Activated naive CD4-positive, alpha-beta T cell treated with anti-CD3 and anti-CD28 coated beads for 36 hours (primary cell): Measurements from ENCODE around the gene FOXO3B. TPM values are rescaled to one million over a fixed set of nuclear protein-coding genes. Genes with fewer than 3 reads are reported as not detected.
"Not testable (repeated sequence)": the region's sequence is repeated elsewhere in the genome, so short reads cannot be mapped to it uniquely, and the experiment has no call there.

Experiments
- CTCF ChIA-PET: fragments of 350-600 bp; sonication (Branson Sonifier 250); formaldehyde crosslinking; loops from one replicate; lab custom pipeline; 2021; ENCODE audit warnings: antibody characterized with exemption; lab: Charles Lee
- DNase-seq: peaks from one replicate; pipeline ENCODE4 v3.0.0-alpha.2; 2020
- H3K27ac Mint-ChIP-seq: one replicate; pipeline ENCODE4 v1.8.0; 2021; ENCODE audit warnings: mild to moderate bottlenecking, mixed read lengths
- H3K27me3 Mint-ChIP-seq: one replicate; pipeline ENCODE4 v1.8.0; 2021; ENCODE audit warnings: low read depth, mixed read lengths
- H3K36me3 Mint-ChIP-seq: one replicate; pipeline ENCODE4 v1.8.0; 2021; ENCODE audit warnings: low read depth, mixed read lengths
- H3K4me1 Mint-ChIP-seq: one replicate; pipeline ENCODE4 v1.8.0; 2021; ENCODE audit warnings: low read depth, mixed read lengths
- H3K4me3 Mint-ChIP-seq: one replicate; pipeline ENCODE4 v1.8.0; 2021; ENCODE audit warnings: mild to moderate bottlenecking, moderate library complexity, mixed read lengths
- H3K9me3 Mint-ChIP-seq: one replicate; pipeline ENCODE4 v1.8.0; 2021; ENCODE audit warnings: mixed read lengths
- intact Hi-C: fragments of 100-400 bp; cut with micrococcal nuclease; formaldehyde crosslinking; loops from one replicate; pipeline ENCODE4 v1.15.1; 2023
- total RNA-seq, 2 experiments: library from RNA; stranded (reverse); gene quantifications; one replicate each; pipeline ENCODE4 v1.2.3, GENCODE V29; 2021

The FOXO3B gene
- total RNA-seq, 2 experiments from 2014 or later: 2.0 to 2.2 TPM

GRCh38 chr17:18682668-18683067 lies 554 bp upstream of the FOXO3B start:
- DNase-seq, H3K27me3 Mint-ChIP-seq, CTCF ChIA-PET, H3K9me3 Mint-ChIP-seq, intact Hi-C loops, H3K4me1 Mint-ChIP-seq, H3K27ac Mint-ChIP-seq: not testable (repeated sequence)
- Mint-ChIP-seq H3K4me3 (peak overlapping the region; percentile 78), H3K36me3 (peaks cover 15% of the 10 kb centered on the region)

GRCh38 chr17:18677381-18677780 lies 4.7 kb downstream of the FOXO3B start:
- H3K36me3 Mint-ChIP-seq: peaks cover 27% of the 10 kb centered on the region
- H3K9me3 Mint-ChIP-seq, H3K4me1 Mint-ChIP-seq, DNase-seq, CTCF ChIA-PET, H3K4me3 Mint-ChIP-seq, intact Hi-C loops, H3K27me3 Mint-ChIP-seq, H3K27ac Mint-ChIP-seq: not testable (repeated sequence)

GRCh38 chr17:18676928-18677327 lies 5.2 kb downstream of the FOXO3B start:
- CTCF ChIA-PET, H3K4me1 Mint-ChIP-seq, H3K4me3 Mint-ChIP-seq, H3K27ac Mint-ChIP-seq, intact Hi-C loops, H3K27me3 Mint-ChIP-seq, DNase-seq, H3K9me3 Mint-ChIP-seq: not testable (repeated sequence)
- H3K36me3 Mint-ChIP-seq: peaks cover 29% of the 10 kb centered on the region

DNA sequence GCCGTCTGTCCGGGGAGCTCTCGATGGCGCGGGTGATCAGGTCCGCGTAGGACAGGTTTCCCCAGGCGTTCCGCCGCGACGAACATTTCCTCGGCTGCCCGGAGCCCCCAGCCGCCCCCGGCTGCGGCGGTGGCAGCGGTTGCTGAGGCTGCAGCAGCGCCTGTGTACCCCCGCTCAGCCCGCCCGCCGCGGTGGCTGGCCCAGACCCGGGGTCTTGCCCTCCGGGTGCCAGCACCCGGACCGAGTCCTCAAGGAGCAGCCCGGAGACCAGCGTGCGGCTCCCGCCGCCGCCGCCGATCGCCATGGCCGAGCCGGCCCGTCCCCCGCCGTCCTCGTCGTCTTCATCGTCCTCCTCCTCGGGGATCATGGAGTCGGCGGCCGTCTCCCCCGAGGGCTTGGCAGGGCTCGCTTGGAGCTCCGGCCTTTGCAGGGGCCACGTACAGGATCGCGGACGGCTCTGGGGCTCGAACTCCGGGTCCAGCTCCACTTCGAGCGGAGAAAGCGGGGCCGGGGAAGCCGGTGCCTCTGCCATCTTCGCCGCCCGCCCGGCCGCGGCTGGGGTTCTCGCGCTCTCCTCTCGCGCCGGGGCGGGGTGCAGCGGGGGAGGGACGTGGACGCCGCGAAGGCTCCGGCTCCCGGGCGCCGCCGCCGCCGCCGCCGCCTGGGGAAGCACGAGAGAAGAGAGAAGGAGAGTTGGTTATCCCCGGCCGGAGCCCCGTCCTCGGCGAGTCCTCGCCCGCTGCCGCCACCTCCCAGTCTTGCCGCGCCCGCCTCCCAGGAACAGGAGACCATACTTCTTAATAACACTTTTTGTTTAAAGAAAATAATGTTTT lies 9.5 kb downstream of the FOXO3B start:
- peaks cover 46% of the 10 kb centered on the region for H3K36me3 Mint-ChIP-seq
- H3K4me3 Mint-ChIP-seq, H3K4me1 Mint-ChIP-seq, CTCF ChIA-PET, H3K27ac Mint-ChIP-seq, H3K27me3 Mint-ChIP-seq, intact Hi-C loops, DNase-seq: not testable (repeated sequence)
- peaks cover 17% of the 10 kb centered on the region for H3K9me3 Mint-ChIP-seq

GRCh38 chr17:18668625-18669024 lies 13.5 kb downstream of the FOXO3B start:
- H3K4me3 Mint-ChIP-seq, H3K27me3 Mint-ChIP-seq, H3K4me1 Mint-ChIP-seq, intact Hi-C loops, CTCF ChIA-PET, DNase-seq, H3K27ac Mint-ChIP-seq: not testable (repeated sequence)
- peaks cover 36% of the 10 kb centered on the region for H3K36me3 Mint-ChIP-seq
- H3K9me3 Mint-ChIP-seq: peaks cover 19% of the 10 kb centered on the region

- intact Hi-C loops, CTCF ChIA-PET, H3K27ac Mint-ChIP-seq, H3K27me3 Mint-ChIP-seq, DNase-seq, H3K4me3 Mint-ChIP-seq, H3K4me1 Mint-ChIP-seq: not testable (repeated sequence)
- Mint-ChIP-seq H3K9me3 (peaks cover 28% of the 10 kb centered on the region), H3K36me3 (peaks cover 41% of the 10 kb centered on the region)
Measured at GRCh38 chr17:18667535-18667934, 14.6 kb downstream of the FOXO3B start.

- Mint-ChIP-seq H3K36me3 (peaks cover 37% of the 10 kb centered on the region), H3K9me3 (peaks cover 35% of the 10 kb centered on the region)
- intact Hi-C loops, H3K27ac Mint-ChIP-seq, H3K4me1 Mint-ChIP-seq, H3K27me3 Mint-ChIP-seq, H3K4me3 Mint-ChIP-seq, CTCF ChIA-PET, DNase-seq: not testable (repeated sequence)
Measured at GRCh38 chr17:18666326-18666725, 15.8 kb downstream of the FOXO3B start.

- Mint-ChIP-seq H3K9me3 (peaks cover 25% of the 10 kb centered on the region), H3K36me3 (peaks cover 11% of the 10 kb centered on the region)
- intact Hi-C loops, CTCF ChIA-PET, H3K27me3 Mint-ChIP-seq, DNase-seq, H3K4me1 Mint-ChIP-seq, H3K27ac Mint-ChIP-seq, H3K4me3 Mint-ChIP-seq: not testable (repeated sequence)
Measured at GRCh38 chr17:18661924-18662624, 20.0 kb downstream of the FOXO3B start.

- H3K27ac Mint-ChIP-seq, H3K4me1 Mint-ChIP-seq, H3K27me3 Mint-ChIP-seq, H3K9me3 Mint-ChIP-seq, DNase-seq, H3K4me3 Mint-ChIP-seq, H3K36me3 Mint-ChIP-seq, intact Hi-C loops, CTCF ChIA-PET: not testable (repeated sequence)
Measured at GRCh38 chr17:18650094-18650493, 32.0 kb downstream of the FOXO3B start.

- H3K9me3 Mint-ChIP-seq, DNase-seq, H3K27me3 Mint-ChIP-seq, H3K27ac Mint-ChIP-seq, H3K36me3 Mint-ChIP-seq, intact Hi-C loops, H3K4me3 Mint-ChIP-seq, H3K4me1 Mint-ChIP-seq, CTCF ChIA-PET: not testable (repeated sequence)
Measured at GRCh38 chr17:18644291-18644690, 37.8 kb downstream of the FOXO3B start, which contains the start of gene TBC1D28. TSS of gene TBC1D28 (minus strand) at chr17:18644391. CDS start at chr17:18641352, 3,039 bp downstream.

GRCh38 chr17:18643124-18643523 lies 39.0 kb downstream of the FOXO3B start:
- CTCF ChIA-PET, intact Hi-C loops, DNase-seq, H3K4me1 Mint-ChIP-seq, H3K27me3 Mint-ChIP-seq, H3K4me3 Mint-ChIP-seq, H3K36me3 Mint-ChIP-seq, H3K9me3 Mint-ChIP-seq, H3K27ac Mint-ChIP-seq: not testable (repeated sequence)

DNA sequence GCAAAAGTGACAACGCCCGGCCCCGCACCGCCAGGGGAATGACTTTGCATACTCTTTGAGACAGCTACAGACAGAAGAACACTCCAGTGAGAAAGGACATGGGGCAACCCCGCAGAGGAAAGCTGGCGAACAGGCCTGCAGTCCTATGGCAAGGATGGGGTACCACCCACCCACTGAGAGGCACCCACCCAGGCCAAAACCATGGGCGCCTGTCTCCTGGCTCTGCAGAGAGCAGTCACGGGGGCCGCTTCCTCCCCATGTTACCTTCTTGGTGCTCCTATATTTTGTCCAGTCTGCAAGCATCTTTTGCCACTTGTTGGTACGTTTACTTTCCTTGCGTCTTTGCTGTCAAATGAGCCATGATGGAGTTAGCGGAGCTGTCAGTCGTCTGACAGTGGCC lies 43.8 kb downstream of the FOXO3B start:
- peaks cover 17% of the 10 kb centered on the region for H3K27me3 Mint-ChIP-seq
- H3K27ac Mint-ChIP-seq, CTCF ChIA-PET, H3K4me3 Mint-ChIP-seq, H3K9me3 Mint-ChIP-seq, H3K36me3 Mint-ChIP-seq, intact Hi-C loops, H3K4me1 Mint-ChIP-seq, DNase-seq: not testable (repeated sequence)

DNA sequence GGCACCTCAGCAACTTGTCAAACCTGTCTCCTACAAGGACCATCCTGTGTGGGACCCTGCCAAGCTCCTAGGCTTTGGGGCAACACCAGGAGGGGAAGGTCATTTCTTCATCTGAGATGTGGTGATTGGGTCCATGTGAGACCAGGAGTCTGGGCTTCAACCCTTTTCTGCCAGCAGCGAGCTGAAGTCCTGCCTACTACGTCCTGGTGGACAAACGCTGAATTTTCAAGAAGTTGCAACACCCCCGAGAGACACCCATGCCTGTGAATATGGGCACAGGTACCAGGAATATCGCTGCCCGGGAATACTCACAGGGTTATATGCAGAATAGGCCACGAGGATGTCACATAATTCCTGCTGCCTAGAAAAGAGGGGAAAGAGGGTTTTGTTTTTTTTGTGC lies 45.9 kb downstream of the FOXO3B start:
- H3K27me3 Mint-ChIP-seq: peaks cover 17% of the 10 kb centered on the region
- DNase-seq, H3K4me1 Mint-ChIP-seq, H3K27ac Mint-ChIP-seq, intact Hi-C loops, H3K9me3 Mint-ChIP-seq, CTCF ChIA-PET, H3K4me3 Mint-ChIP-seq, H3K36me3 Mint-ChIP-seq: not testable (repeated sequence)
